Measurements from ENCODE around the gene IL1B.

Gene IL1B

GRCh38 chr2:112841295-112842044, 4.9 kb upstream of the IL1B start:
- no peak overlapping the region for H3K4ac ChIP-seq (ENCODE audit: low read depth, low read length)
- H3K27ac ChIP-seq (ENCODE audit: low read depth, low read length): no peak overlapping the region
- no peaks in the 10 kb centered on the region for H3K4me1 ChIP-seq (ENCODE audit: control insufficient read depth in 1 of 2, insufficient read depth in 2 of 2, low read length in 2 of 2)
- H3K4me3 ChIP-seq (ENCODE audit: low read depth, low read length): no peak overlapping the region
- H3K14ac ChIP-seq (ENCODE audit: low read length): no peak overlapping the region
- no peak overlapping the region for H4K8ac ChIP-seq (ENCODE audit: low read depth, low read length)
- no peak overlapping the region for H3K9ac ChIP-seq (ENCODE audit: low read length)
- H3K9me3 ChIP-seq (ENCODE audit: insufficient read depth, low read depth, low read length): no peaks in the 10 kb centered on the region
- H3K4me2 ChIP-seq (ENCODE audit: low read length): no peak overlapping the region
- H2BK120ac ChIP-seq (ENCODE audit: insufficient read depth, low read length, poor library complexity): no peak overlapping the region
- no peak overlapping the region for H4K91ac ChIP-seq (ENCODE audit: low read depth, low read length)
- H4K12ac ChIP-seq (ENCODE audit: low read depth, low read length): no peak overlapping the region
- H3K27me3 ChIP-seq (ENCODE audit: insufficient read depth, low read length): no peaks in the 10 kb centered on the region
- H3K79me1 ChIP-seq (ENCODE audit: low read length): no peaks in the 10 kb centered on the region
- peak in 1 of 2 donors; percentile 27 for DNase-seq
- no peaks in the 10 kb centered on the region for H3K79me2 ChIP-seq (ENCODE audit: control insufficient read depth, insufficient read depth, low read length, poor library complexity)
- H3K23ac ChIP-seq (ENCODE audit: low read length): no peak overlapping the region
- H2BK5ac ChIP-seq (ENCODE audit: low read depth, low read length, poor library complexity): no peak overlapping the region
- no peak overlapping the region for H3K18ac ChIP-seq (ENCODE audit: low read length)
- no peaks in the 10 kb centered on the region for H3K36me3 ChIP-seq (ENCODE audit: control insufficient read depth in 1 of 2, insufficient read depth in 2 of 2, low read length in 2 of 2)
- H2AFZ ChIP-seq (ENCODE audit: insufficient read depth, low read length, poor library complexity): no peak overlapping the region
- no CpG with 5 or more reads among the region's 5 CpGs for WGBS (ENCODE audit: extremely low coverage, insufficient coverage, insufficient read length)
- H2AK5ac ChIP-seq (ENCODE audit: low read length): no peak overlapping the region
- H2BK12ac ChIP-seq (ENCODE audit: low read length): no peak overlapping the region

- no peak overlapping the region for H3K14ac ChIP-seq (ENCODE audit: low read length)
- no peak overlapping the region for H3K4ac ChIP-seq (ENCODE audit: low read depth, low read length)
- no peak overlapping the region for H2BK5ac ChIP-seq (ENCODE audit: low read depth, low read length, poor library complexity)
- no peaks in the 10 kb centered on the region for H3K27me3 ChIP-seq (ENCODE audit: insufficient read depth, low read length)
- no peak overlapping the region for H2BK12ac ChIP-seq (ENCODE audit: low read length)
- H3K23ac ChIP-seq (ENCODE audit: low read length): no peak overlapping the region
- no peaks in the 10 kb centered on the region for H3K36me3 ChIP-seq (ENCODE audit: control insufficient read depth in 1 of 2, insufficient read depth in 2 of 2, low read length in 2 of 2)
- no peaks in the 10 kb centered on the region for H3K9me3 ChIP-seq (ENCODE audit: insufficient read depth, low read depth, low read length)
- H2AFZ ChIP-seq (ENCODE audit: insufficient read depth, low read length, poor library complexity): no peak overlapping the region
- H2AK5ac ChIP-seq (ENCODE audit: low read length): no peak overlapping the region
- H4K12ac ChIP-seq (ENCODE audit: low read depth, low read length): no peak overlapping the region
- H3K4me3 ChIP-seq (ENCODE audit: low read depth, low read length): no peak overlapping the region
- H3K27ac ChIP-seq (ENCODE audit: low read depth, low read length): no peak overlapping the region
- H3K18ac ChIP-seq (ENCODE audit: low read length): no peak overlapping the region
- no peak overlapping the region for H3K9ac ChIP-seq (ENCODE audit: low read length)
- no CpG with 5 or more reads among the region's 1 CpG for WGBS (ENCODE audit: extremely low coverage, insufficient coverage, insufficient read length)
- DNase-seq: no peak
- no peak overlapping the region for H2BK120ac ChIP-seq (ENCODE audit: insufficient read depth, low read length, poor library complexity)
- H3K79me2 ChIP-seq (ENCODE audit: control insufficient read depth, insufficient read depth, low read length, poor library complexity): no peaks in the 10 kb centered on the region
- H4K8ac ChIP-seq (ENCODE audit: low read depth, low read length): no peak overlapping the region
- H3K4me2 ChIP-seq (ENCODE audit: low read length): no peak overlapping the region
- H3K4me1 ChIP-seq (ENCODE audit: control insufficient read depth in 1 of 2, insufficient read depth in 2 of 2, low read length in 2 of 2): no peaks in the 10 kb centered on the region
- no peaks in the 10 kb centered on the region for H3K79me1 ChIP-seq (ENCODE audit: low read length)
- H4K91ac ChIP-seq (ENCODE audit: low read depth, low read length): no peak overlapping the region
These were observed 3.5 kb upstream of the IL1B start for GRCh38 chr2:112840068-112840445.

- no peak overlapping the region for H3K27ac ChIP-seq (ENCODE audit: low read depth, low read length)
- H3K79me2 ChIP-seq (ENCODE audit: control insufficient read depth, insufficient read depth, low read length, poor library complexity): no peaks in the 10 kb centered on the region
- H2AK5ac ChIP-seq (ENCODE audit: low read length): no peak overlapping the region
- H3K9ac ChIP-seq (ENCODE audit: low read length): no peak overlapping the region
- H3K9me3 ChIP-seq (ENCODE audit: insufficient read depth, low read depth, low read length): no peaks in the 10 kb centered on the region
- H4K12ac ChIP-seq (ENCODE audit: low read depth, low read length): no peak overlapping the region
- WGBS (ENCODE audit: extremely low coverage, insufficient coverage, insufficient read length): no CpG with 5 or more reads among the region's 9 CpGs
- H2AFZ ChIP-seq (ENCODE audit: insufficient read depth, low read length, poor library complexity): no peak overlapping the region
- no peak overlapping the region for H2BK12ac ChIP-seq (ENCODE audit: low read length)
- no peak overlapping the region for H3K18ac ChIP-seq (ENCODE audit: low read length)
- no peak overlapping the region for H4K8ac ChIP-seq (ENCODE audit: low read depth, low read length)
- H3K79me1 ChIP-seq (ENCODE audit: low read length): no peaks in the 10 kb centered on the region
- H3K14ac ChIP-seq (ENCODE audit: low read length): no peak overlapping the region
- H4K91ac ChIP-seq (ENCODE audit: low read depth, low read length): no peak overlapping the region
- H3K4me3 ChIP-seq (ENCODE audit: low read depth, low read length): no peak overlapping the region
- peak; percentile 42 to 50 for DNase-seq
- H3K36me3 ChIP-seq (ENCODE audit: control insufficient read depth in 1 of 2, insufficient read depth in 2 of 2, low read length in 2 of 2): no peaks in the 10 kb centered on the region
- no peaks in the 10 kb centered on the region for H3K27me3 ChIP-seq (ENCODE audit: insufficient read depth, low read length)
- H3K4ac ChIP-seq (ENCODE audit: low read depth, low read length): no peak overlapping the region
- no peak overlapping the region for H3K4me2 ChIP-seq (ENCODE audit: low read length)
- H3K4me1 ChIP-seq (ENCODE audit: control insufficient read depth in 1 of 2, insufficient read depth in 2 of 2, low read length in 2 of 2): peaks cover 0 to 2% of the 10 kb centered on the region in 2 experiments
- no peak overlapping the region for H2BK120ac ChIP-seq (ENCODE audit: insufficient read depth, low read length, poor library complexity)
- no peak overlapping the region for H2BK5ac ChIP-seq (ENCODE audit: low read depth, low read length, poor library complexity)
- H3K23ac ChIP-seq (ENCODE audit: low read length): no peak overlapping the region
These were observed 3.0 kb upstream of the IL1B start for GRCh38 chr2:112839407-112840067.

GRCh38 chr2:112836163-112836560, 417 bp downstream of the IL1B start:
- Histone ChIP-seq H3K79me1 (ENCODE audit: low read length) (no peaks in the 10 kb centered on the region), H2BK5ac (ENCODE audit: low read depth, low read length, poor library complexity) (no peak overlapping the region), H3K79me2 (ENCODE audit: control insufficient read depth, insufficient read depth, low read length, poor library complexity) (no peaks in the 10 kb centered on the region), H2AK5ac (ENCODE audit: low read length) (no peak overlapping the region), H3K4me2 (ENCODE audit: low read length) (no peak overlapping the region), H3K23ac (ENCODE audit: low read length) (no peak overlapping the region), H4K8ac (ENCODE audit: low read depth, low read length) (no peak overlapping the region), H3K36me3 (ENCODE audit: control insufficient read depth in 1 of 2, insufficient read depth in 2 of 2, low read length in 2 of 2) (no peaks in the 10 kb centered on the region), H3K4me3 (ENCODE audit: low read depth, low read length) (no peak overlapping the region), H3K27me3 (ENCODE audit: insufficient read depth, low read length) (no peaks in the 10 kb centered on the region), H3K4me1 (ENCODE audit: control insufficient read depth in 1 of 2, insufficient read depth in 2 of 2, low read length in 2 of 2) (peaks cover 0 to 5% of the 10 kb centered on the region in 2 experiments), H4K12ac (ENCODE audit: low read depth, low read length) (no peak overlapping the region), H3K27ac (ENCODE audit: low read depth, low read length) (no peak overlapping the region), H3K18ac (ENCODE audit: low read length) (no peak overlapping the region), H3K9me3 (ENCODE audit: insufficient read depth, low read depth, low read length) (no peaks in the 10 kb centered on the region), H2BK120ac (ENCODE audit: insufficient read depth, low read length, poor library complexity) (no peak overlapping the region), H3K9ac (ENCODE audit: low read length) (no peak overlapping the region), H2AFZ (ENCODE audit: insufficient read depth, low read length, poor library complexity) (no peak overlapping the region), H2BK12ac (ENCODE audit: low read length) (no peak overlapping the region), H3K14ac (ENCODE audit: low read length) (no peak overlapping the region), H3K4ac (ENCODE audit: low read depth, low read length) (no peak overlapping the region), H4K91ac (ENCODE audit: low read depth, low read length) (no peak overlapping the region)
- WGBS (ENCODE audit: extremely low coverage, insufficient coverage, insufficient read length): no CpG with 5 or more reads among the region's 5 CpGs
- no peak for DNase-seq

Measured in trophoblast cell (in vitro differentiated cells and primary cell).